Measurements from ENCODE around the gene GLYATL2.

GLYATL2 gene

GRCh38 chr11:58880166-58880565 lies 35.7 kb upstream of the GLYATL2 start:
- H3K9me3 ChIP-seq (ENCODE audit: severe bottlenecking) = no peaks in the 10 kb centered on the region

GRCh38 chr11:58867556-58867955 lies 23.1 kb upstream of the GLYATL2 start:
- no peak for ATAC-seq (ENCODE audit: low read depth)
- Histone ChIP-seq H3K4me1 (ENCODE audit: insufficient read depth, poor library complexity, severe bottlenecking) (no peaks in the 10 kb centered on the region), H3K27ac (ENCODE audit: poor library complexity, severe bottlenecking) (no peak overlapping the region), H3K4me3 (ENCODE audit: severe bottlenecking) (no peak overlapping the region), H3K9me3 (ENCODE audit: severe bottlenecking) (no peaks in the 10 kb centered on the region), H3K27me3 (ENCODE audit: insufficient read depth, poor library complexity, severe bottlenecking) (no peaks in the 10 kb centered on the region), H3K36me3 (ENCODE audit: low read depth) (no peaks in the 10 kb centered on the region)
- no peak for TF ChIP-seq CTCF (IDR thresholded peaks at IDR 0.05; ENCODE audit: poor library complexity, severe bottlenecking)
- DNase-seq (ENCODE audit: low spot score) = no peak

More at GRCh38 chr11:58880166-58880565, 35.7 kb upstream of the GLYATL2 start:
- no peaks in the 10 kb centered on the region for H3K36me3 ChIP-seq (ENCODE audit: low read depth)
- H3K27ac ChIP-seq (ENCODE audit: poor library complexity, severe bottlenecking) = no peak overlapping the region
- DNase-seq (ENCODE audit: low spot score) (no peak), ATAC-seq (ENCODE audit: low read depth) (no peak)
- no peaks in the 10 kb centered on the region for H3K27me3 ChIP-seq (ENCODE audit: insufficient read depth, poor library complexity, severe bottlenecking)
- no peak overlapping the region for H3K4me3 ChIP-seq (ENCODE audit: severe bottlenecking)
- TF ChIP-seq CTCF (IDR thresholded peaks at IDR 0.05; ENCODE audit: poor library complexity, severe bottlenecking) = no peak
- no peaks in the 10 kb centered on the region for H3K4me1 ChIP-seq (ENCODE audit: insufficient read depth, poor library complexity, severe bottlenecking)

GRCh38 chr11:58866788-58867187 lies 22.3 kb upstream of the GLYATL2 start:
- Histone ChIP-seq H3K27me3 (ENCODE audit: insufficient read depth, poor library complexity, severe bottlenecking) (no peaks in the 10 kb centered on the region), H3K27ac (ENCODE audit: poor library complexity, severe bottlenecking) (no peak overlapping the region), H3K4me3 (ENCODE audit: severe bottlenecking) (no peak overlapping the region), H3K4me1 (ENCODE audit: insufficient read depth, poor library complexity, severe bottlenecking) (no peaks in the 10 kb centered on the region), H3K36me3 (ENCODE audit: low read depth) (no peaks in the 10 kb centered on the region), H3K9me3 (ENCODE audit: severe bottlenecking) (no peaks in the 10 kb centered on the region)
- no peak for TF ChIP-seq CTCF (IDR thresholded peaks at IDR 0.05; ENCODE audit: poor library complexity, severe bottlenecking)
- DNase-seq (ENCODE audit: low spot score) (no peak), ATAC-seq (ENCODE audit: low read depth) (no peak)

DNA sequence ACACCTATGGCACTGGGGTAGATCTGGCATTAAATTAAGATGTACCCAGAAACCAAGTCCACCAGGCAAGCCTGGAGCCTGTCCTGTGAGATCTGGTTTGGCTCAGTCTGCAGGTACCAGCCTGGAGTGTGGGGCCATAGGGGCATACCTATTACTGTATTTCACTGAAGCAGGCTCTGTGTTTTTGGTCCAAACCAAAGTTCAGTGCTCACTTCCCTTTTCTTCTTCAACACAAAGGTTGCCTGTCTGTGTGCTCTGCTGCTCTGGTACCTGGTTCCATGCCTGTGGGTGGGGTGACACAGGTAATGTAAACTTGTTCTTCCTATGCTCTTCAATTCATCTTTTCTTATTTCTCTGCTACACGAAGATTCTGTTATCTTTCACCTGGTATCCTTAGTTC lies 19.8 kb upstream of the GLYATL2 start:
- no peak for TF ChIP-seq CTCF (IDR thresholded peaks at IDR 0.05; ENCODE audit: poor library complexity, severe bottlenecking)
- H3K4me1 ChIP-seq (ENCODE audit: insufficient read depth, poor library complexity, severe bottlenecking) = no peaks in the 10 kb centered on the region
- no peak for DNase-seq (ENCODE audit: low spot score)
- no peaks in the 10 kb centered on the region for H3K27me3 ChIP-seq (ENCODE audit: insufficient read depth, poor library complexity, severe bottlenecking)
- no peaks in the 10 kb centered on the region for H3K36me3 ChIP-seq (ENCODE audit: low read depth)
- H3K27ac ChIP-seq (ENCODE audit: poor library complexity, severe bottlenecking) = no peak overlapping the region
- no peak for ATAC-seq (ENCODE audit: low read depth)
- no peak overlapping the region for H3K4me3 ChIP-seq (ENCODE audit: severe bottlenecking)
- H3K9me3 ChIP-seq (ENCODE audit: severe bottlenecking) = no peaks in the 10 kb centered on the region

DNA sequence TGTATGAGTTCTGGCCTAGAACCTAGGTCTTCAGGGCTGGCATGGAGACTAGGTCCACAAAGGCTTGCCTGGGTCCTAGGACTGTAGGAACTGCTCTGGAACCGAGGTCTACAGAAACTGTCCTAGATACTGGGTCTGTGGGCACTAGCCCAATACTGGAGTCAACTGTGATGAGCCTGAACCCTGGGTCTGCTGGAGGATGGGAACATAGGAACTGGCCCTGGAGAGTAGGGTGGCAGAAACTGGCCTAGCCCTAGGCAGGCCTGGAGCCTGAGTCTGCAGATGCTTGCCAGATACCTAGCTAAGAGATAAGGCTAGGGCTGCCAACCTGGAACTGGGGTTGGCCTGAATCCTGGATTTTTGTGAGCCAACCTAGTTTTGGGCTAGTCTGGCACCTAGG lies 19.2 kb upstream of the GLYATL2 start:
- no peaks in the 10 kb centered on the region for H3K36me3 ChIP-seq (ENCODE audit: low read depth)
- DNase-seq (ENCODE audit: low spot score) (no peak), ATAC-seq (ENCODE audit: low read depth) (no peak)
- H3K9me3 ChIP-seq (ENCODE audit: severe bottlenecking) = no peaks in the 10 kb centered on the region
- no peaks in the 10 kb centered on the region for H3K27me3 ChIP-seq (ENCODE audit: insufficient read depth, poor library complexity, severe bottlenecking)
- H3K27ac ChIP-seq (ENCODE audit: poor library complexity, severe bottlenecking) = no peak overlapping the region
- H3K4me3 ChIP-seq (ENCODE audit: severe bottlenecking) = no peak overlapping the region
- H3K4me1 ChIP-seq (ENCODE audit: insufficient read depth, poor library complexity, severe bottlenecking) = no peaks in the 10 kb centered on the region
- TF ChIP-seq CTCF (IDR thresholded peaks at IDR 0.05; ENCODE audit: poor library complexity, severe bottlenecking) = no peak

All from RWPE2 (cell line).